ENCODE measurements around the gene LCP2.

The LCP2 gene

GRCh38 chr5:170314541-170315095, 17.0 kb upstream of the LCP2 start:
- no peak for DNase-seq

GRCh38 chr5:170313816-170314215, 16.2 kb upstream of the LCP2 start:
- DNase-seq = no peak

GRCh38 chr5:170313344-170313743, 15.8 kb upstream of the LCP2 start:
- DNase-seq = no peak

GRCh38 chr5:170312666-170313065, 15.1 kb upstream of the LCP2 start:
- DNase-seq = no peak

- DNase-seq = no peak
Measured at GRCh38 chr5:170312301-170312595, 14.7 kb upstream of the LCP2 start.

GRCh38 chr5:170311511-170312300, 14.1 kb upstream of the LCP2 start:
- no peak for DNase-seq

- no peak for DNase-seq
Measured at GRCh38 chr5:170310256-170310926, 12.8 kb upstream of the LCP2 start.

GRCh38 chr5:170308686-170309085, 11.1 kb upstream of the LCP2 start:
- DNase-seq = no peak

- DNase-seq = no peak
Measured at GRCh38 chr5:170307575-170308465, 10.2 kb upstream of the LCP2 start.

- DNase-seq = no peak
Measured at GRCh38 chr5:170306381-170306831, 8.8 kb upstream of the LCP2 start.

- DNase-seq = no peak
Measured at GRCh38 chr5:170305646-170306025, 8.1 kb upstream of the LCP2 start.

- DNase-seq = no peak
Measured at GRCh38 chr5:170305016-170305645, 7.6 kb upstream of the LCP2 start.

- no peak for DNase-seq
Measured at GRCh38 chr5:170303549-170303948, 6.0 kb upstream of the LCP2 start.

- DNase-seq = no peak
Measured at GRCh38 chr5:170302653-170303501, 5.3 kb upstream of the LCP2 start.

GRCh38 chr5:170301981-170302652, 4.5 kb upstream of the LCP2 start:
- DNase-seq = no peak

GRCh38 chr5:170301149-170301548, 3.6 kb upstream of the LCP2 start:
- DNase-seq = no peak

- no peak for DNase-seq
Measured at GRCh38 chr5:170300361-170301013, 2.9 kb upstream of the LCP2 start.

GRCh38 chr5:170296935-170297588, 515 bp downstream of the LCP2 start:
- no peak for DNase-seq

- DNase-seq = no peak
Measured at GRCh38 chr5:170296036-170296934, 1.3 kb downstream of the LCP2 start.

Data from DMS153 (cell line).